GM12878 (cell line): ENCODE data around the gene CDH16. TPM values are rescaled to one million over a fixed set of nuclear protein-coding genes. Genes with fewer than 3 reads are reported as not detected.

ENCODE experiments used
- ATAC-seq: fragments of 200-7000 bp; cut with Tn5 transposase; 3 replicates; pipeline ENCODE4 v1.9.1; 2020; ENCODE audit warnings: mild to moderate bottlenecking, moderate library complexity
- BruUV-seq: library from RNA; stranded (reverse); fragments of 400-500 nt; replicated peaks from 2 replicates; lab custom pipeline; 2021; lab: Mats Ljungman, UMichigan
- CTCF ChIA-PET: fragments of 300-600 bp; sonication (Branson Sonifier 250); formaldehyde crosslinking; extraction: SDS; loops from one replicate; lab custom pipeline; 2021; ENCODE audit warnings: inconsistent platforms; lab: Yijun Ruan, JAX
- POLR2A ChIA-PET: fragments of 350-600 bp; formaldehyde crosslinking; extraction: SDS; loops from one replicate; lab custom pipeline; 2021; ENCODE audit warnings: inconsistent platforms; lab: Charles Lee
- RAD21 ChIA-PET: fragments of 300-600 bp; sonication (Branson Sonifier 250); formaldehyde crosslinking; loops from one replicate; lab custom pipeline; 2023; ENCODE audit warnings: antibody characterized with exemption; ENCODE audit not compliant: unreplicated experiment; lab: Charles Lee
- SMC1A ChIA-PET: fragments of 300-600 bp; sonication (Branson Sonifier 250); formaldehyde crosslinking; loops from one replicate; lab custom pipeline; 2023; ENCODE audit not compliant: unreplicated experiment, uncharacterized antibody; lab: Charles Lee
- DNase-seq: peaks from one replicate; pipeline ENCODE4 v3.0.0-alpha.2; 2011; ENCODE audit warnings: low read depth, low spot score
- FAIRE-seq: peaks from 3 replicates; lab custom pipeline; 2011; peaks lifted over from hg19 to GRCh38; lab: Jason Lieb, UNC
- H2AFZ ChIP-seq: 2 replicates; pipeline ENCODE4 v1.6.0; 2011; ENCODE audit warnings: low read depth, low read length, control low read depth; ENCODE audit not compliant: control insufficient read depth
- H3K27ac ChIP-seq: 2 replicates; pipeline ENCODE4 v1.5.1; 2011; ENCODE audit warnings: control low read depth; ENCODE audit not compliant: control insufficient read depth, insufficient read depth
- H3K27me3 ChIP-seq, 2 experiments: replicated peaks in 1 of 2; 2 replicates each; pipeline versions ENCODE4 v1.6.0 to v1.6.1; 2011; ENCODE audit warnings: low read length in 1 of 2; ENCODE audit not compliant: control insufficient read depth in 2 of 2, insufficient read depth in 2 of 2
- H3K36me3 ChIP-seq, 2 experiments: 2 replicates each; pipeline ENCODE4 v1.5.1; 2011; ENCODE audit warnings: low read length in 1 of 2; ENCODE audit not compliant: control insufficient read depth in 2 of 2, insufficient read depth in 2 of 2
- H3K4me1 ChIP-seq: 2 replicates; pipeline ENCODE4 v1.6.1; 2011; ENCODE audit warnings: mild to moderate bottlenecking, low read length, moderate library complexity, mixed read lengths; ENCODE audit not compliant: control insufficient read depth, insufficient read depth
- H3K4me2 ChIP-seq: 2 replicates; pipeline ENCODE4 v1.6.0; 2011; ENCODE audit warnings: control low read depth; ENCODE audit not compliant: control insufficient read depth, insufficient read depth
- H3K4me3 ChIP-seq: fragments of 200-600 bp; sonication (generic); 2 replicates; pipeline ENCODE4 v1.5.1; 2016
- H3K79me2 ChIP-seq: 2 replicates; pipeline ENCODE4 v1.6.0; 2011; ENCODE audit warnings: low read length; ENCODE audit not compliant: control insufficient read depth, insufficient read depth
- H3K9ac ChIP-seq: 2 replicates; pipeline ENCODE4 v1.8.0; 2011; ENCODE audit warnings: low read length, control low read depth, mixed read lengths; ENCODE audit not compliant: control insufficient read depth, insufficient read depth
- H3K9me3 ChIP-seq: replicated peaks from 3 replicates; pipeline ENCODE4 v1.5.1; 2011; ENCODE audit warnings: mild to moderate bottlenecking, low read length; ENCODE audit not compliant: control insufficient read depth, insufficient read depth
- H4K20me1 ChIP-seq: 2 replicates; pipeline ENCODE4 v1.6.0; 2011; ENCODE audit not compliant: control insufficient read depth, insufficient read depth
- DPF2 ChIP-seq: fragments of 450-650 bp; IDR thresholded peaks from 2 replicates; pipeline ENCODE4 v1.6.1; 2017; ENCODE audit warnings: mild to moderate bottlenecking
- EZH2 ChIP-seq: IDR thresholded peaks from 2 replicates; pipeline ENCODE4 v1.6.1; 2012; ENCODE audit warnings: low read depth, mild to moderate bottlenecking, control low read depth, inconsistent platforms, low read length, borderline replicate concordance; ENCODE audit not compliant: control insufficient read depth
- JUNB ChIP-seq: IDR thresholded peaks from 2 replicates; pipeline ENCODE4 v1.6.1; 2016; ENCODE audit warnings: antibody characterized with exemption, mild to moderate bottlenecking
- JUND ChIP-seq: IDR thresholded peaks from 2 replicates; pipeline ENCODE4 v1.6.1; 2012; ENCODE audit warnings: low read depth, mild to moderate bottlenecking, low read length, improper control_type of control experiment, moderate library complexity
- KLF5 ChIP-seq: fragments of 450-650 bp; IDR thresholded peaks from 2 replicates; pipeline ENCODE4 v1.6.1; 2014; ENCODE audit warnings: mild to moderate bottlenecking; ENCODE audit not compliant: partially characterized antibody
- LARP7 ChIP-seq: fragments of 450-650 bp; IDR thresholded peaks from 2 replicates; pipeline ENCODE4 v1.6.1; 2017; ENCODE audit warnings: mild to moderate bottlenecking
- NFYA ChIP-seq: IDR thresholded peaks from 2 replicates; pipeline ENCODE4 v1.6.1; 2011; ENCODE audit warnings: low read depth, mild to moderate bottlenecking, low read length, improper control_type of control experiment, borderline replicate concordance
- RUNX3 ChIP-seq: IDR thresholded peaks from 2 replicates; pipeline ENCODE4 v1.6.1; 2012; ENCODE audit warnings: low read length, inconsistent platforms
- TCF7 ChIP-seq: IDR thresholded peaks from 2 replicates; pipeline ENCODE4 v1.6.1; 2014; ENCODE audit warnings: antibody characterized with exemption, borderline replicate concordance
- WGBS: methylation state at CpG from one replicate; pipeline ENCODE4 v1.1.6; 2016; ENCODE audit warnings: low lambda C conversion rate; ENCODE audit not compliant: insufficient replicate concordance, insufficient coverage; ENCODE audit errors: missing lambda C conversion rate; 5-methylcytosine and 5-hydroxymethylcytosine counted together
- in situ Hi-C: fragments of 300-500 bp; cut with MboI; formaldehyde crosslinking; loops from 9 replicates; pipeline ENCODE4 v1.14.3; 2018; ENCODE audit warnings: mixed read lengths
- intact Hi-C: fragments of 100-400 bp; cut with micrococcal nuclease; formaldehyde crosslinking; loops from one replicate; pipeline ENCODE4 v1.14.2; 2022; ENCODE audit not compliant: unreplicated experiment
- polyA plus RNA-seq, 11 experiments: library from polyadenylated mRNA; depleted of rRNA in 4 of 11; unstranded in 6 of 11; stranded (reverse) in 5 of 11; fragments of >200 nt; fragmentation: Nextera tagmentation in 4 of 11; fragmentation: Illumina TruSeq in 1 of 11; extraction: Ambion mirVana in 4 of 11; extraction: Trizol in 1 of 11; gene quantifications; 1 replicate in 1 of 11; 2 replicates in 10 of 11; pipeline versions ENCODE4 v1.2.1 to v1.2.3, GENCODE V29; 2011 to 2016; ENCODE audit warnings: inconsistent platforms in 2 of 11, missing spikeins in 2 of 11, low read depth in 1 of 11
- total RNA-seq, 4 experiments: library from RNA; depleted of rRNA in 3 of 4; stranded (reverse); fragments of >200 nt in 3 of 4; fragmentation: Illumina TruSeq in 1 of 4; extraction: Trizol in 1 of 4; gene quantifications; 2 replicates each; pipeline versions ENCODE4 v1.2.1 to v1.2.3, GENCODE V29; 2013 to 2021
- TF ChIP-seq, protein P1 (sequence below): fragments of 450-650 bp; IDR thresholded peaks from 2 replicates; pipeline ENCODE4 v1.6.1; 2016; ENCODE audit warnings: mild to moderate bottlenecking, moderate library complexity, borderline replicate concordance

Gene CDH16
- total and polyA plus RNA-seq, 10 of the 15 experiments (the other 5 are each of a cell fraction or from before 2014, with no cell fraction given), result 0.05 TPM; not detected in 9

DNA sequence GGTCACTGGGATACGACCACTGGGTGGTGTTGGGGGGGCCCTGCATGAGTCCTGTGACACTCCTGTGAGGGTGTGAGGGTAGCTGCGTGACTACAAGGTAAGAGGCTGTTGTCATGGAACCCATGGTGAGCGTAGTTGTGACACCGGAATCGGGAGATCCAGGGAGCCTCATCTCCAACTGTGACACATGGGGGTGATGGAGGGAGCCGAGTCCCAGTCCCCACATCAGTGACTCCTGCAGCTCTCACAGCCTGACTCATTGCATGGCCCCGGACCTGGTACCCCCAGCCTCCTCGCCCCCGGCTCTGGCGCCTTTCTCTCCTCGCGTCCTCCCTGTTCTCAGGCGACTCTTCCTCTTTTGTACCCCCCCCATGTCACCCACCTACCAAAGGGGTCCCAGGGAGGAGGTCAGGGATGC, 14.2 kb downstream of the CDH16 start (continued):
- TF ChIP-seq, protein P1, sequence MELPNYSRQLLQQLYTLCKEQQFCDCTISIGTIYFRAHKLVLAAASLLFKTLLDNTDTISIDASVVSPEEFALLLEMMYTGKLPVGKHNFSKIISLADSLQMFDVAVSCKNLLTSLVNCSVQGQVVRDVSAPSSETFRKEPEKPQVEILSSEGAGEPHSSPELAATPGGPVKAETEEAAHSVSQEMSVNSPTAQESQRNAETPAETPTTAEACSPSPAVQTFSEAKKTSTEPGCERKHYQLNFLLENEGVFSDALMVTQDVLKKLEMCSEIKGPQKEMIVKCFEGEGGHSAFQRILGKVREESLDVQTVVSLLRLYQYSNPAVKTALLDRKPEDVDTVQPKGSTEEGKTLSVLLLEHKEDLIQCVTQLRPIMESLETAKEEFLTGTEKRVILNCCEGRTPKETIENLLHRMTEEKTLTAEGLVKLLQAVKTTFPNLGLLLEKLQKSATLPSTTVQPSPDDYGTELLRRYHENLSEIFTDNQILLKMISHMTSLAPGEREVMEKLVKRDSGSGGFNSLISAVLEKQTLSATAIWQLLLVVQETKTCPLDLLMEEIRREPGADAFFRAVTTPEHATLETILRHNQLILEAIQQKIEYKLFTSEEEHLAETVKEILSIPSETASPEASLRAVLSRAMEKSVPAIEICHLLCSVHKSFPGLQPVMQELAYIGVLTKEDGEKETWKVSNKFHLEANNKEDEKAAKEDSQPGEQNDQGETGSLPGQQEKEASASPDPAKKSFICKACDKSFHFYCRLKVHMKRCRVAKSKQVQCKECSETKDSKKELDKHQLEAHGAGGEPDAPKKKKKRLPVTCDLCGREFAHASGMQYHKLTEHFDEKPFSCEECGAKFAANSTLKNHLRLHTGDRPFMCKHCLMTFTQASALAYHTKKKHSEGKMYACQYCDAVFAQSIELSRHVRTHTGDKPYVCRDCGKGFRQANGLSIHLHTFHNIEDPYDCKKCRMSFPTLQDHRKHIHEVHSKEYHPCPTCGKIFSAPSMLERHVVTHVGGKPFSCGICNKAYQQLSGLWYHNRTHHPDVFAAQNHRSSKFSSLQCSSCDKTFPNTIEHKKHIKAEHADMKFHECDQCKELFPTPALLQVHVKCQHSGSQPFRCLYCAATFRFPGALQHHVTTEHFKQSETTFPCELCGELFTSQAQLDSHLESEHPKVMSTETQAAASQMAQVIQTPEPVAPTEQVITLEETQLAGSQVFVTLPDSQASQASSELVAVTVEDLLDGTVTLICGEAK, result no peak
- TF ChIP-seq NFYA (no peak), TCF7 (no peak)

DNA sequence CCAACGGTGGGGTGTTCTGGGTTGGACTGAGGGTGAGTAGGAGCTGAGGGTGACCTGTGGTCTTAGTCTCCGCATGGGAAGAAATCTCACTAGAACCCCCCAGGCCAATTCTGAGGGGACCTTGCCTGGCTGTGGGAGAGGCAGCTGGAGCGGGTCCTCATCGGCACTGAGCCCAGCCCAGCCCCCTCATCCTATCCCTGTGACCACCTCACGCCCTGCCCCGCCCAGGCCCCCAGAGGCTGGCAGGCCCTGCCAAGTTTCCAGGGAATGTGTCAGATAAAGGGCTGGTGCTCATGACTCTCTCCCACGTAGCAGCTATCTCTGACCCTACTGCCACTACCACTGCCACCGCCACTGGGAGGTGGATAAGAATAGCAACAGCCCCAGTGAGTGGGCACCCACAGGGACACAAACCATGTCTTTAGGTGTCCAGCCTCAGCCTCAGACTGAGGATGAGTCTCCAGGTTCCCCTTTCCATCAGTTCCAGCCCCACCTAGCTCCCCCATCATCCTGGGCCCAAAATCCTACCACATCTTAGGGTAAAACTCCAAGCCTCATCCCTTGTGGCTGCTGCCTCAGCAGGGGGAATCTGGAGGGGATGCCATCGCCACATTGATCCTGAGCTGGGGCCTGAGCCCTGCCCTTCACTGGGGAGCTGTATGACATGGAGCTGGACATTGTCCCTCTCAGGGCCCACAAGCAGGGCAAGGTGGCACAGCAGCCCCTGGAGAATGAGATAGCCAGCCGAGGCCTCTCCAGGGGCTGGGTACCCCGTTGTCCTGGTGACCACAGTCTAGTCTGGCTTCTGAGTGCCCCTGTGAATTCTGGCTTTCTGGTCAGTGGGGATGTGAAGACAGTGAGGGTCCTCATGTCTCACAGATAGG, 14.9 kb downstream of the CDH16 start:
- Histone ChIP-seq H3K4me1 (peaks cover 4% of the 10 kb centered on the region; the same call in 1 of the 2 replicates), H4K20me1 (no peaks in the 10 kb centered on the region), H2AFZ (no peak overlapping the region), H3K9me3 (no peaks in the 10 kb centered on the region), H3K4me3 (no peak overlapping the region), H3K9ac (no peak overlapping the region), H3K4me2 (no peak overlapping the region), H3K79me2 (no peaks in the 10 kb centered on the region), H3K36me3 (no peaks in the 10 kb centered on the region), H3K27ac (no peak overlapping the region), H3K27me3 (no peaks in the 10 kb centered on the region)
- DNase-seq, result no peak
- POLR2A ChIA-PET, result no interaction called here
- in situ Hi-C loops (no loop called here), intact Hi-C loops (no loop called here)
- 52% methylated on average over 11 of the region's 11 CpGs for WGBS
- SMC1A ChIA-PET, result interaction anchor here (1.3 kb wide), 1 partner anchor 25 kb away, joined by 4 read pairs; no protein-coding TSS in a partner anchor
- no peak for ATAC-seq
- RAD21 ChIA-PET, result no interaction called here
- no TSS peak for BruUV-seq
- TF ChIP-seq RUNX3, result no peak
- TF ChIP-seq JUND, result no peak
- no peak for TF ChIP-seq EZH2
- TF ChIP-seq JUNB, result no peak
- TF ChIP-seq KLF5, result no peak
- TF ChIP-seq LARP7, result no peak
- TF ChIP-seq DPF2, result no peak
- CTCF ChIA-PET, result interaction anchor here (1.1 to 1.5 kb wide), 3 partner anchors 9 to 25 kb away, joined by 3 to 5 read pairs (median 3); no protein-coding TSS in a partner anchor
- no peak for FAIRE-seq
